Measurements from ENCODE around the gene TMCC2. TPM values are rescaled to one million over a fixed set of nuclear protein-coding genes. Genes with fewer than 3 reads are reported as not detected.
A peak's percentile ranks its signal among the peaks of the same experiment; 100 is the strongest.

The TMCC2 gene
- total and polyA plus RNA-seq, 10 donors = 0.74 to 146 (median 7.7) TPM

GRCh38 chr1:205304046-205304694 lies 76.4 kb downstream of the TMCC2 start:
- Histone ChIP-seq H3K9me3 (no peaks in the 10 kb centered on the region), H3K27me3 (replicated peaks in 1 of 7) (no peaks in the 10 kb centered on the region), H3K4me1 (peaks cover 4 to 75% (median 22%) of the 10 kb centered on the region in 6 donors), H3K36me3 (peaks cover 5 to 80% (median 75%) of the 10 kb centered on the region in 6 donors), H3K4me3 (no peak overlapping the region), H3K27ac (peak overlapping the region in 3 of 8 donors; percentile 53 to 66 (median 63))
- no peak for DNase-seq
- intact Hi-C loops (cut with DNase I; ENCODE audit: low total_unique reads) = no loop called here
- WGBS, 5 donors = 94 to 98% (median 96%) methylated on average over 13 to 19 of the region's 19 CpGs
- TF ChIP-seq POLR2AphosphoS5 (IDR thresholded peaks at IDR 0.05) = peak in 1 of 3 donors; percentile 50
- no peak for TF ChIP-seq CTCF (IDR thresholded peaks at IDR 0.05 in 8 of 11, conservative IDR thresholded peaks at IDR 0.05 in 3 of 11)

GRCh38 chr1:205304695-205305070 lies 76.9 kb downstream of the TMCC2 start:
- no peak for TF ChIP-seq CTCF (IDR thresholded peaks at IDR 0.05 in 8 of 11, conservative IDR thresholded peaks at IDR 0.05 in 3 of 11)
- TF ChIP-seq POLR2AphosphoS5 (IDR thresholded peaks at IDR 0.05) = no peak
- TF ChIP-seq POLR2A (IDR thresholded peaks at IDR 0.05) = no peak
- peaks cover 4 to 75% (median 22%) of the 10 kb centered on the region in 6 donors for H3K4me1 ChIP-seq
- no peaks in the 10 kb centered on the region for H3K9me3 ChIP-seq
- DNase-seq = no peak
- intact Hi-C loops (cut with DNase I; ENCODE audit: low total_unique reads) = no loop called here
- no peak overlapping the region for H3K4me3 ChIP-seq
- peaks cover 5 to 85% (median 80%) of the 10 kb centered on the region in 6 donors for H3K36me3 ChIP-seq
- WGBS, 5 donors = 75 to 100% (median 93%) methylated on average over 1 of the region's 1 CpG
- no peaks in the 10 kb centered on the region for H3K27me3 ChIP-seq (replicated peaks in 1 of 7)
- H3K27ac ChIP-seq = peak overlapping the region in 3 of 8 donors; percentile 8 to 66 (median 28)

- Histone ChIP-seq H3K27me3 (replicated peaks in 1 of 7) (no peaks in the 10 kb centered on the region), H3K36me3 (peaks cover 5 to 98% (median 90%) of the 10 kb centered on the region in 6 donors), H3K9me3 (no peaks in the 10 kb centered on the region), H3K4me3 (no peak overlapping the region), H3K4me1 (peaks cover 6 to 75% (median 28%) of the 10 kb centered on the region in 6 donors), H3K27ac (peak overlapping the region in 1 of 8 donors; percentile 46)
- intact Hi-C loops (cut with DNase I; ENCODE audit: low total_unique reads) = no loop called here
- 82 to 94% (median 91%) methylated on average over 7 of the region's 7 CpGs for WGBS, 5 donors
- TF ChIP-seq POLR2AphosphoS5 (IDR thresholded peaks at IDR 0.05) (no peak), CTCF (IDR thresholded peaks at IDR 0.05 in 8 of 11, conservative IDR thresholded peaks at IDR 0.05 in 3 of 11) (no peak), POLR2A (IDR thresholded peaks at IDR 0.05) (no peak)
- no peak for DNase-seq
Measured at GRCh38 chr1:205306929-205307566, 79.3 kb downstream of the TMCC2 start.

- WGBS, 5 donors = 60 to 94% (median 79%) methylated on average over 1 of the region's 1 CpG
Measured at GRCh38 chr1:205309741-205310140, 82.0 kb downstream of the TMCC2 start.

More at GRCh38 chr1:205309741-205310140, 82.0 kb downstream of the TMCC2 start:
- H3K27ac ChIP-seq = peak overlapping the region in 3 of 8 donors; percentile 96 to 97 (median 96)
- intact Hi-C loops (cut with DNase I; ENCODE audit: low total_unique reads) = no loop called here
- no peak for DNase-seq
- no peaks in the 10 kb centered on the region for H3K27me3 ChIP-seq (replicated peaks in 1 of 7)
- TF ChIP-seq POLR2AphosphoS5 (IDR thresholded peaks at IDR 0.05) (no peak), CTCF (IDR thresholded peaks at IDR 0.05 in 8 of 11, conservative IDR thresholded peaks at IDR 0.05 in 3 of 11) (no peak), POLR2A (IDR thresholded peaks at IDR 0.05) (no peak)
- H3K4me3 ChIP-seq = no peak overlapping the region
- peaks cover 29 to 90% (median 51%) of the 10 kb centered on the region in 6 donors for H3K4me1 ChIP-seq
- H3K36me3 ChIP-seq = peaks cover 0 to 71% (median 65%) of the 10 kb centered on the region in 6 donors
- no peaks in the 10 kb centered on the region for H3K9me3 ChIP-seq

All from spleen (tissue), 11 donors.